Chondrocyte (in vitro differentiated cells): ENCODE data around the gene PDE4D. TPM values are rescaled to one million over a fixed set of nuclear protein-coding genes. Genes with fewer than 3 reads are reported as not detected.

Experiments used
- DNase-seq: peaks from one replicate; pipeline ENCODE4 v3.0.0; 2021; ENCODE audit warnings: mixed read lengths, low spot score
- H3K27ac Mint-ChIP-seq: one replicate; pipeline ENCODE4 v1.8.0; 2021; ENCODE audit warnings: mild to moderate bottlenecking, moderate library complexity, mixed read lengths; ENCODE audit not compliant: unreplicated experiment
- H3K27me3 Mint-ChIP-seq: 2 replicates; pipeline ENCODE4 v1.8.0; 2021; ENCODE audit warnings: low read depth, mixed read lengths
- H3K36me3 Mint-ChIP-seq: 2 replicates; pipeline ENCODE4 v1.8.0; 2021; ENCODE audit warnings: low read depth, mixed read lengths
- H3K4me1 Mint-ChIP-seq: 2 replicates; pipeline ENCODE4 v1.8.0; 2021; ENCODE audit warnings: low read depth, mild to moderate bottlenecking, mixed read lengths
- H3K4me3 Mint-ChIP-seq: one replicate; pipeline ENCODE4 v1.8.0; 2021; ENCODE audit warnings: mild to moderate bottlenecking, moderate library complexity, mixed read lengths; ENCODE audit not compliant: unreplicated experiment
- H3K9me3 Mint-ChIP-seq: 2 replicates; pipeline ENCODE4 v1.8.0; 2021; ENCODE audit warnings: low read depth, mixed read lengths
- CTCF ChIP-seq: fragments of 200-600 bp; sonication (generic); IDR thresholded peaks from 2 replicates; pipeline ENCODE4 v1.5.0; 2021; ENCODE audit warnings: antibody characterized with exemption, mild to moderate bottlenecking, moderate library complexity
- total RNA-seq: library from RNA; stranded (reverse); gene quantifications from 3 replicates; pipeline ENCODE4 v1.2.1, GENCODE V29; 2021

Gene PDE4D
- total RNA-seq, 1 donor from 2014 or later, result 21.1 TPM

DNA sequence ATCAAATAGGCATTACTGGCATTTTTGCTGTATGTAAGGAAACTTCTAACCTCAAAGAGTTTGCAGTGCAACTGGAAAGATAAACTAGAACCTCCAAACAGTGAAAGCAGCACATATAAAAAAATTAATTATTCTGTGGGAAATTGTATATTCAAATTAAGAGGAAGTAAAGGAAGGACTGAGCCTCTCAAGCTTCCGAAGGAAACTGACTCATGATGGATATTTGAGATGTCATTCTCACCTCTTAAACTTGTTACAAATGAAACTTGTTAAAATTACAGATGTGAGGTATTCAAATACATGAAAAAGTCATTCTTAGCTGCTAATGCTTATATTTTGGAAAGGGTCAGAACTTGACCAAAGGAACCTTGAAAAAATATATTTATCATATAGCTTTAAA lies 538.7 kb downstream of the PDE4D start:
- H3K4me3 Mint-ChIP-seq, result no peak overlapping the region
- H3K4me1 Mint-ChIP-seq, result peaks cover 38% of the 10 kb centered on the region
- no peaks in the 10 kb centered on the region for H3K27me3 Mint-ChIP-seq
- H3K9me3 Mint-ChIP-seq, result no peaks in the 10 kb centered on the region
- no peak overlapping the region for H3K27ac Mint-ChIP-seq
- H3K36me3 Mint-ChIP-seq, result no peaks in the 10 kb centered on the region
- no peak for DNase-seq
- TF ChIP-seq CTCF, result no peak

- Mint-ChIP-seq H3K27me3 (no peaks in the 10 kb centered on the region), H3K4me3 (no peak overlapping the region), H3K4me1 (peaks cover 38% of the 10 kb centered on the region), H3K9me3 (no peaks in the 10 kb centered on the region), H3K27ac (no peak overlapping the region), H3K36me3 (no peaks in the 10 kb centered on the region)
- DNase-seq, result no peak
- no peak for TF ChIP-seq CTCF
These were observed 539.3 kb downstream of the PDE4D start for GRCh38 chr5:59354274-59354673.

- no peaks in the 10 kb centered on the region for H3K9me3 Mint-ChIP-seq
- DNase-seq, result no peak
- H3K27ac Mint-ChIP-seq, result no peak overlapping the region
- TF ChIP-seq CTCF, result peak; percentile 17
- peaks cover 18% of the 10 kb centered on the region for H3K4me1 Mint-ChIP-seq
- H3K36me3 Mint-ChIP-seq, result no peaks in the 10 kb centered on the region
- no peak overlapping the region for H3K4me3 Mint-ChIP-seq
- H3K27me3 Mint-ChIP-seq, result no peaks in the 10 kb centered on the region
These were observed 542.3 kb downstream of the PDE4D start for GRCh38 chr5:59351076-59351794.

- H3K9me3 Mint-ChIP-seq, result no peaks in the 10 kb centered on the region
- DNase-seq, result no peak
- H3K36me3 Mint-ChIP-seq, result no peaks in the 10 kb centered on the region
- H3K4me1 Mint-ChIP-seq, result peaks cover 18% of the 10 kb centered on the region
- no peaks in the 10 kb centered on the region for H3K27me3 Mint-ChIP-seq
- H3K27ac Mint-ChIP-seq, result no peak overlapping the region
- no peak overlapping the region for H3K4me3 Mint-ChIP-seq
- TF ChIP-seq CTCF, result peak; percentile 36
These were observed 545.3 kb downstream of the PDE4D start for GRCh38 chr5:59348189-59348588.

DNA sequence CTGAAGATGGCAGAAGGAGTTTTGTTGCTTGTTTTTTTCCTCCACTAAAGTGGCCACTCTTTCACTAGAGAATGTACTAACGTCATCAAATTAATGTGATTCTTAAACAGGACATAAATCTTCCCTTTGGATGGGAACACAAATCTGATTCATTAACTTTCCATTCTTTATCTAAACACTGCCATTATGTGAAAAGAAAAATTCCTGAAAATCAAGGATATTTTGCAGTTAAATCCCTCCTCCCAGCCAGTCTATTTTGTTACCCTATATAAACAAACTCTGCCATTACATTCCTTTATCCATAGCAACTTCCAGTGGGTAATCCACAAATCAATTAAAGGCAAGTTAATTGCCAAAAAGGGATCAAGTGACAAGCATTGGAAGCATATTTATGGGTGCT lies 546.5 kb downstream of the PDE4D start:
- no peak for TF ChIP-seq CTCF
- Mint-ChIP-seq H3K36me3 (no peaks in the 10 kb centered on the region), H3K4me1 (peaks cover 13% of the 10 kb centered on the region), H3K27ac (no peak overlapping the region), H3K27me3 (no peaks in the 10 kb centered on the region), H3K9me3 (no peaks in the 10 kb centered on the region), H3K4me3 (no peak overlapping the region)
- no peak for DNase-seq
